ENCODE results near the gene C1QTNF8.
"Not testable (repeated sequence)": the region's sequence is repeated elsewhere in the genome, so short reads cannot be mapped to it uniquely, and the experiment has no call there.

The C1QTNF8 gene

DNA sequence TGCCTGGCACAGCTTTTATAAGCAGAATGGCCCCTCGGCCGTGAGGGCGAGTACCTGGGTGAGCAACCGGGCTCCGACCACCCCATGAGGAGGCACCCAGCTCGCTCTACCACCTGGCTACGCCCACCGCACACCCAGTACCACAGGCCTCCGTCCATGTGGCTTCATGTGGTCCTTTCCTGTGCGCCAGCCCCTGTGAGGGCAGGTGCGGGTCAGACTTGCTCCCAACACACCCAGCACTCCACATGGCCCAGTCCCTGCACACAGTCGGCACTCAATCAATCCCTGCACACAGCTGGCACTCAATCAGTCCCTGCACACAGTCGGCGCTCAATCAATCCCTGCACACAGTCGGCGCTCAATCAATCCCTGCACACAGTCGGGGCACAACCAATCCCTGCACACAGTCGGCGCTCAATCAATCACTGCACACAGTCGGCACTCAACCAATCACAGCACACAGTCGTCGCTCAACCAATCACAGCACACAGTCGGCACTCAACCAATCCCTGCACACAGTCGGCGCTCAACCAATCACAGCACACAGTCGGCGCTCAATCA is 4.0 kb downstream of the C1QTNF8 start:
- no peak for DNase-seq

DNA sequence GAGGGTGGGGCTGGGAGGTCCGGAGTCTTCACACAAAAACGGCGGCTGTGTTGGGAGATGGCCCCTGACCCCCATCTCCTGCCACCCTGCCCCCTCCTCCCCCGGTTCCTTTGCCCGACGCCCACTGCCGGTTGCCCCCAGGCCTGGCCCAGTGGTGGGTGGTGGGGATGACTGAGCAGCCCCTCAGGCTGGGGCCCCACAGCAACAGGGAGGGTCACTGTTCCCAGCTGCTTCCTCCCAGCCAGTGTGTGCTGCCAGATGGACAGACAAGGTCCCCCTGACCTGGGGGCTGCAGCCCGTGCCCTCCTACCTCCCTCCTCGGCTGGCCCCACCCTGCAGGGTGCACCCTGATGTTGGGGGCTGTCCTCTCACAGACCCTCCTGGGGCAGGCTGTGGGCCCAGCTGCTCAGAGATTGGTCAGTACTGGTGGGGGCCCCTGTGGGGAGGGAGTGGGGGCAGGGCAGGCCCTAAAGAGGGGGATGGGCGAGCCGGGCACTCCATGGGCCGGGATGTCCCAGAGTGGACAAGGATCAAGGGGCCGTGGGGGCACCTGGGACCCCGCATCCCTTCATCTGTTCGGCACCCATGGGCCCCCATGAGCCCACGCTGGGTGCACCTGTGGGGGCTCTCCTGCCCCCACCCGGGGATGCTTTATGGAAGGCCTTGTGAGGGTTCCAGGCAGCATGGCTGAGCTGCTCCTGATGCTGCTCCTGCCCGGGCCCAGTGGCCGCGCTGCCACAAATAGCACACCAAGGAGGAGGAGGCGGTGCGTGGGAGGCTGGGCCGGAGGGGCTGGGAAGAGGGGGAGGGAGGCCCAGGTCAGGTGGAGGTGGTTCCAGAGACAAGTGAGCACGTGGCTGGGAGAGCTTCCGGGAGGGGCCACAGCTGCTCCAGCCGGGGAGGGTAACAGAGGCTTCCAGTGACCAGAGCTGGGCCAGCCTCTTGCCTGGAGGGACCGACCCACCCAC is 5.1 kb downstream of the C1QTNF8 start:
- no peak for DNase-seq

DNA sequence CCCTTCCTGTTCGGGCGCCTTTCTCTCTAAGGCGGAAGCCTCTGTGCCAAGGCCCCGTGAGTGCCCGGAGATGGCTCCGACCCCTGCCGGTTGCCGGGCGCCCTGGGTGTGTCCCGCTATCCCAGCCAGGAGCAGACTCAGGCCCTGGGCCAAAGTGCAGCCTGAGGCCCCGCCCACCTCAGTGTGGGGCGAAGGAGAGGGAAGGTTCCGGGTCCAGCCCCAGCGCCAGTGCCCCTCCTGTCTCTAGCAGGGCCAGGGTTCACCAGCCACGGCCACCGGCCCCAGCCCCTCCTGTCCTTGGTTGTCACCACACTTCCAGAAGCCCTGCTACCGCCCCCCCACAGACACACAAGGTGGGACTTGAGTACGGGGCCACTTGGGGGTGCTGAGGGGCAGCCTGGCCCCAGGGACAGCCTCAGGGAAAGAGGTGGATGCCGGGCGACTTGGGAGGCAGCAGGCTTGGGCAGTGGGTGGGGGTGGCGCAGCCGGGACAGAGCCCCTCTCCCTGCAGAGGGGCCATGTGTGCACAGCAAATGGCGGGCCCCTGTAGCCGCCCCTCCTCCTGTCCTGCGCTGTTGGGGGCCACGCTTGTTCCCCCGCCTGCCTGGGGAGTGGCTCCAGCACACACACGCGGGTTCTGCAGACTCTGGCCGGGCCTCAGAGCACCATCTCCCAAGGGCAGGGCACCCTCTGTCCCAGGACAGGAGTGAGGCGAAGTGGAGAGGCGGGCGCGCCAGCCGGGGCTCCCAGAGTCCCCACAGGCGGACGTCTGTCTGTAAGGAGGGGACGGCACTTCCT is 6.0 kb downstream of the C1QTNF8 start:
- no peak for DNase-seq

DNA sequence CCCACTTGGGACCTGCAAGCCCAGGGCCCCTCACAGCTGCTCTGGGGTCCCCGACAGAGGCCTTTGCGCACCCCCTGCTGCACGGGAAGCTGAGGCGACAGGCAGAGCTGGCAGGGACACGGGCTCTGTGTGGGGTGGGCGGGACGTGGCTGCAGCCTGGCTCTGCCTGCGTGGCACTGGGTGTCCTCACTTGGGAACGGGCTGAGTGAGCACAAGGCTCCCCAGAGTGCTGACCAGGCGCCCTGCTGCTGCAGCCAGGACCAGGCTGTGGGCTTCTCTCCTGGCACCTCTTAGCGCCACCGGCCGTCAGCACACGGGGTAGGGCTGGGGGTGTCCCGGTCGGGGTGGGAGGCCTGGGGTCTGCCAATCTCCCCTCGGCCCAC is 6.6 kb downstream of the C1QTNF8 start:
- no peak for DNase-seq

DNA sequence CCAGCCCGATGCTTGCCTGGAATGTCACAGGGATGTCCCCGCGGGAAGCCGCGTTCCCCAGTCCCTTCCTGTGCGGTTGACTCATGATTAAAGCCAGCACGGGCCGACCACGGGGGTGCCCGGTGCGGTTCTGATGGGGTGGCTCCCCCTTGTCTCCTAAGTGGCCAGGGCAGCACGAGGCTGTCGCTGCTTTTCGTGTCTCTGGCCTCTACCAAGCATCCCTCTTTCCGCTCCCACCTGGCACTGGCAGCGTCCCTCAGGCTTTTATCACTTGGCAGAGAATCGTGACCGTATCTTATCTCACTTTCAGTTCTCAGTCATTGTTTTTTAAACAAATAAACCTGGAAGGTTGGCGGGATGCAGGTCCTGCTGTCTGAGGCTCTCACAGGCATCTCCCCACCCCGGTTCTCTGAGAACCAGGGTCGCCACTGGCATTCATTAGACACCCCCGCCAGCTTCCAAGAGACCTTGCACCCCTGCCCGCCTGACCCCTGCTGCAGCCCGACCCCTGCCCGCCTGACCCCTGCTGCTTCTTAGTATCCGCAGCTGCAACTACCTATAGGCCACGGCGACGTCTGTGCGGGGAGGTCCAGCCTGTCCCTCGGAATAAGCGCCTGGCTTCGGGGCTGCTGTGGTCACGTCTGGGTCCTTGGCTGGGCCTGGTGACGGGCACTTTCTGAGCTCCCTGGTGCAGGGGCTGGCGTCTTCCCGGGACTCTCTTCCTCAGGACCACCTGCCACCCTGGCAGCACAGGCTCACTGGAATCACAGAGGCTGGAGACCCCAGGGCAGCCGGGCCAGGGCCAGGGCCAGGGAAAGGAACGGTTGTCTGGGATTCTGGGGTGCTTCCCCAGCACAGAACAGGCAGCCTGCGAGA is 7.5 kb downstream of the C1QTNF8 start:
- no peak for DNase-seq

DNA sequence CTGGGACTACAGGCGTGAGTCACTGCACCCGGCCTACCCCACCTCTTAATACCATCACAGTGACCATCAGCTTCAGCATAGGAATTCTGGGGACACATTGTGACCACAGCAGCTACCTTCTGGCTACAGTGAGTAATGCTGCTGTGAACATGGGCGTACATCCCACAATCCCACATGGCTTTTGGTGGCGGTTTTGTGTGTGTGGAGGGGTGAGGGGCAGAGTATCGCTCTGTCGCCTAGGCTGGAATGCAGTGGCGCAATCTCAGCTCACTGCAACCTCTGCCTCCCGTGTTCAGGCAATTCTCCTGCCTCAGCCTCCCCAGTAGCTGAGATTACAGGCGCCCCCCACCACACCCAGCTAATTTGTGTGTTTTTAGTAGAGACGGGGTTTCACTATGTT is 9.6 kb downstream of the C1QTNF8 start:
- DNase-seq: not testable (repeated sequence)

DNA sequence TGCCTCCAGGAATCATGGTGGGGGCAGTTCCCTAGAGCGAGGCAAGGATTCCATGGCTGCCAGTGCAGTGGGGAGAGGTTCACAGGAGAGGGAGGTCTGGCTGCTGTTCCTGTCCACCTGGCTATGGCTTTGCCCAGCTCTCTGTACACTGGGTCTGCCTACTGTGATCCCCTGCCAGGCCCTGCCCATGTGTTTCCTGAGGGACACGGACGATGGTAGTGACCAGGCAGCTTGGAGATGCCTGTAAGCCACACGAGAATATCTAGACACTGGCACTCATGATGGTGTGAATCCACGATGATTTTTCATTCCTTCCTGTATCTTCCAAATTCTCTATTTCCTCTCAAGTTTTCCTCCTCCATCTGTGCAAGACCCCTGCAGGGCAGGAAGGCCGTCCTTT is 11.1 kb downstream of the C1QTNF8 start:
- no peak for DNase-seq

DNA sequence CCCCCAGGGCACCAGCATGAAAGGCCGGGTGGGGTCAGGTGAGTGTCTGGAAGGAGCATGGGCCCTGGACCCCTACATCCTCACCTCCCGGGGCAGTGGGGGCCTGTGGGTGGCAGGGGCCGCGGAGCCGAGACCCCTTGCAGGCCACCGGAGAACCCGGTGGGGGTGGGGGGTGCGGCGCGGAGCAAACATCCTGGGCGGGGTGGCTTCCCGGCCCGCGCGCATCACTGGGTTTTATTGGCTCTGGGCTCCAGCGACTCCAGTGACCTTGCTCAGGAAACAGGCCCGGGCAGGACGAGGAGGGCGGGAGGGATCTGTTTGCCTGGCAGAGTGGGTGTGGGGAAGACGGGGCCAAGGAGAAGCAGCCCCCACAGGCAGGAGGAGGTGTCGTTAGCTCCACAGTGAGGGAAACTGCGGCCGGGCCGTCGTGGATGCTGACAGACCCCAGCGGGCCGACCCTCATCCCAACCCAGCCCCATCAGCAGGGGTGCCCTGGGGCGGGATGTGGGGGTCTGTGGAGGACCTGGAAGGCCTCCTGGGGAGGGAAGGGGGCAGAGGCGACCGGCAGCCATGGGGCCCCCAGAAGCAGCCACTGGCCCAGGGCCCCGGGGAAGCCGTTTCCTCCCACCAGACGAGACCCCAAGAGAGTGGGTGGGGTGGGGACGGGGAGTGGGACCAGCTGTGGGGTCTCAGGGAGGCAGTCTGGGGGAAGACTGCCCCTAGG is 12.9 kb downstream of the C1QTNF8 start:
- no peak for DNase-seq

DNA sequence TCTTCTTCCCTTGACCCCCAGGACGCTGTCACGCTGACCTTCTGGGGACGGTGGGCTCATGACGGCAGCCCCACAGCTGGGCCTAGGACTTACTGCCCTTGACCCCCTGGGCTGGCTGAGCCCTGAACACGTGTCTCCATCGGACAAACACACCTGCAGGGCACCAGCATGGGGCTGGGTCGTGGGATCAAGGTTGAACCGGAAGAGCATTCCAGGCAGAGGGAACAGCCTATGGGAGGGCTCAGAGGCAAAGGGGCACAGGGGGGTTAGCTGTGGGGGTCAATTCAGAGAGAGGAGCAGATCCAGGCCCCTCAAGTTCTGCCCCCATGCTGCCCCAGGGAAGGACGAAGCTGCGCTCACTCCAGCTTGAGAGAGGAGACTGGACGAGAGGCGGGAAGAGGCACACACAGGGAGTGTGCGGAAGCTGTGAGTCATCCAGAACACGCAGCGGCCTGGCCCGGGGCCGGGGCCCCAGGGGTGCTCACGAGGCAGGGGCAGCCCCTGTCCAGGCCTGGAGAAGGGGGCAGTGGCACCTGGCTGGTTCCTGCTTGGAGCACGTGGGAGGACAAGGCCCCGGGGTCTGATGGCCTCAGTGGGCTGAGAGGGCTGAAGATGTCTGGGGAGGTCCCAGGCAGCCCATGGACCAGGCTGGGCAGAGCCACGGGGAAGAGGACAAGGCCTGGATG is 13.6 kb downstream of the C1QTNF8 start:
- no peak for DNase-seq

DNA sequence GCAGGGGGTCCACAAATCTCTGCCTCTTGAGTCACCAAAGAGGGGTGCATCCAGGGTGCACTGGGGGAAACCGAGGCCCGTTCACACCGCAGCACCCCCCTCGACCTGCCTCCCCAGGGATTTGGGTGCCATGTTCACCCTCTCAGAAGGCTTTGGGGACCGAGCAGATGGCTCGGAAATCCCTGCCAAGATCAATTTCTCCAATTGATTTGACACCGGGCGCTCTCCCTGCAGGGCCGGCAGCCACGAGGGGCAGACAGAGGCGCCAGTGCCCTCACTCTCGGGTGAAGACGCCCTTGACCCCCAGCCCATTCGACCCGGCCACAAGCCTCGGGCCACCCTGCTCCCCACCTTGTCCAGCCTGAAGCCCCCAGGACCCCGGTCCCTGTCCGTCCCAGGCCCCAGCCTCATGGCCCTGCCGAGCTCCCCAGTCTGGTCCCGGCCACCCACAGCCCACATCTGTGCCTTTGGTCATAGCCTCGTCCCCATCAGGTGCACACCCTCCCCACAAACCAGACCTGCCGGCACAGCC is 14.2 kb downstream of the C1QTNF8 start:
- no peak for DNase-seq

DNA sequence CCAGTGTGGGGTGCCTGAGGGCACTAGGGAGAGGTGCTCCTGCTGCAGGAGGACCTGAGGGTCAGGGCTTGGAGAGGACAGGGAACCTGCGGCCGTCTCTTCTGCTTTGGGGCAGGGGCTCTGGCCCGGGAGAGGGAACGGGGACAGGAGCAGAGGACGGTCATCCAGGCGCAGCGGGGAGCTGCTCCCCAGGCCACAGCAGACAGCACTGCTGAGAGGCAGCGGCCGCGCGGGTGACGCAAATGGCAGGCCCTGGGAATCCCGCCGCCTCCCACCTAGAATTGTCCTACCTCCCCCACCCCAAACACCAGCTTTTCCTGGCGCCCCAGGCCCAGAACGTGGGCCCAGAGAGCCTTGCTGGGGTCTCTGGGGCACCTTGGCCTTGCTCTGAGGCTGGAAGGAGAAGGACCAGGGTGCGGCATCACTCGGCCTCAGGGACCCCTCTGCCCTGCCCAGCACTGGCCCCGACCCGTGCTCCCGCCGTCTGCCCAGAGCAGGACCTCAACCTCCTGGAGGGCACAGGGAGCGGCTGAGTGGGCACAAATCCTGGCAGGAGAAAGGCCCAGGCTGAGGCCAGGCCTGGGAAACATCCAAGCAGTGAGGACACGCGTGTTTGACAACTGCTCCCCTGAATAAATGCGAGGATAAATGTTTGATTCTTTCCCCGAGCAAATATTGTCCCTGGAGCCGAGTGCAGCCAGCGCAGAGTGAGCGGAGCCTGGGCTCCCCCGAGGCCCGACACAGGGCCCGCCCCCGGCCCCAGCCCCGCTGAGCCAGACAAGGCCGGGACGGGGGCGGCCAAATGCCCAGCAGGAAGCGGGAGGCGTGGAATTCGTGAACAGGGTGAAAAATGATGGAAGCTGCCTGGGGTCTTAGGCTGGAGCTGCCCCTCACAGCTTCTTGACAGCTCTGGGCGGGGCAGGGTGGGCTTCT is 15.0 kb downstream of the C1QTNF8 start:
- no peak for DNase-seq

DNA sequence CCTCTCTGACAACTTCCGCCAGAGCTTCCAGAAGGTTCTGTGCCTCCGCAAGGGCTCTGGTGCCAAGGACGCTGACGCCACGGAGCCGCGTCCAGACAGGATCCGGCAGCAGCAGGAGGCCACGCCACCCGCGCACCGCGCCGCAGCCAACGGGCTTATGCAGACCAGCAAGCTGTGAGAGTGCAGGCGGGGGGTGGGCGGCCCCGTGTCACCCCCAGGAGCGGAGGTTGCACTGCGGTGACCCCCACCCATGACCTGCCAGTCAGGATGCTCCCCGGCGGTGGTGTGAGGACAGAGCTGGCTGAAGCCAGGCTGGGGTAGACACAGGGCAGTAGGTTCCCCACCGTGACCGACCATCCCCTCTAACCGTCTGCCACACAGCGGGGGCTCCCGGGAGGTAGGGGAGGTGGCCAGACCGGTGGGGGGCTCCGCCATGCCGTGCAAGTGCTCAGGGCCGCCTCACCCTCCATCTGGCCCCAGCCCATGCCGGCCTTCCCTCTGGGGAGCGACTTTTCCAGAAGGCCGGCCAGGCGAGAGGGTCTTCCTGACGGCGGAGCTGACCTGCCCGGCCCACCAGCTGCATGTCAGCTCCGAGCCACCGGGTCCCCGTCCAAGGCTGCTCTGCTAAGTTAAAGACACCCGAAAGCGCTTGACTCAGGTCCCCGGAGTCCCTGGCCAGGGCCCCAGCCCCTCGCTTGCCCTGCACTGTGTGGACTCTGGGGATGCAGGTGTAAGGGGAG is 16.1 kb downstream of the C1QTNF8 start:
- DNase-seq: no peak

DNA sequence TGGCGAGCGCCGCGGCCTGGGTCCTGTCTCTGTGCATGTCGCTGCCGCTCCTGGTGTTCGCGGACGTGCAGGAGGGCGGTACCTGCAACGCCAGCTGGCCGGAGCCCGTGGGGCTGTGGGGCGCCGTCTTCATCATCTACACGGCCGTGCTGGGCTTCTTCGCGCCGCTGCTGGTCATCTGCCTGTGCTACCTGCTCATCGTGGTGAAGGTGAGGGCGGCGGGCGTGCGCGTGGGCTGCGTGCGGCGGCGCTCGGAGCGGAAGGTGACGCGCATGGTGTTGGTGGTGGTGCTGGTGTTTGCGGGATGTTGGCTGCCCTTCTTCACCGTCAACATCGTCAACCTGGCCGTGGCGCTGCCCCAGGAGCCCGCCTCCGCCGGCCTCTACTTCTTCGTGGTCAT is 16.7 kb downstream of the C1QTNF8 start:
- no peak for DNase-seq

DNA sequence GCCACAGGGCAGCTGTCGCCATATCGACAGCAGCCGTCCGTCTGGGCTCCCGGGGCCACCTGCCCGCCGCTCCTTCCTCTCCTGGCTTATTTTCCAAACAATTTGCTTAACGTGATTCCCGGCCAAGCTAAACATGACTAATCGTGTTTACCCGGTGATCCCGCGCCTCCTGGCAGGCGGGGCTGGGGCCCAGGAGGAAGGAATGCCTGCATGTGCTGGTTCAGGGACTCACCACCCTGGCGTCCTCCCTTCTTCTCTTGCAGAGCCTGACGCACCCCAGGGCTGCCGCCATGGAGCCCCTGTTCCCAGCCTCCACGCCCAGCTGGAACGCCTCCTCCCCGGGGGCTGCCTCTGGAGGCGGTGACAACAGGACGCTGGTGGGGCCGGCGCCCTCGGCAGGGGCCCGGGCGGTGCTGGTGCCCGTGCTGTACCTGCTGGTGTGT is 17.4 kb downstream of the C1QTNF8 start:
- no peak for DNase-seq

DNA sequence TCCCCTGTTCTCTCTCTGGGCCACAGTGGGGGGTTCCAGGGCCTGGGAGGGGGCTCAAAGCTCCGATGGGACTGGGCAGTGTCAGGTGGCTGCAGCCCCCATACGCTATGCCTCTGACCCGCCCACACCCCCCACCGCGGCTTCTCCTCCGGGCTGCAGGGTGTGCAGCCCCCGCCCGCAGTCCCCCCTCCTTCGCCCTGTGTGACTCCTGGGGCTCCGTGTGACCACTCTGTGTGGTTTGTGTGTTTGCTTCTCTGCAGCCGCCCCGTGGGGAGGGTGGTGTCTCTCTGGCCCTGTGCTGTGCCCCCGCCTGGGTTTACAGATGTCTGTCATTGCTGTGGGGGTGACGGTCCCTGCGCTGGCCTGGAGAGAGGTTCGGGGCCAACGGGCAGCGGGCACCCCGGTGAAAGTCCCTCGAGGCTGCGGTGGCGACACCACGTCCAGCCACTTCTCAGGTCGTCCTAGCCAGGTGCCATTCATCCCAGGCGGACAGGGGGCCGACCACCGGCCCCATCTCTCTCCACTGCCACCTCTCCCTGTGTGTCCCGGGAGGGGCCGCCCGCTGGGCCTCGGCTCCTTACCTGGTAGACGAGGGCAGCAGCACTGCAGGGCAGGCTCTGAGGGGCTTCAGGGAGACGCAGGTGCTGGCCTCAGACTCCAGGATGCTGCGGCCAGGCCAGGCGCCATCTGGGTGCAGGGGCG is 18.0 kb downstream of the C1QTNF8 start:
- no peak for DNase-seq

DNA sequence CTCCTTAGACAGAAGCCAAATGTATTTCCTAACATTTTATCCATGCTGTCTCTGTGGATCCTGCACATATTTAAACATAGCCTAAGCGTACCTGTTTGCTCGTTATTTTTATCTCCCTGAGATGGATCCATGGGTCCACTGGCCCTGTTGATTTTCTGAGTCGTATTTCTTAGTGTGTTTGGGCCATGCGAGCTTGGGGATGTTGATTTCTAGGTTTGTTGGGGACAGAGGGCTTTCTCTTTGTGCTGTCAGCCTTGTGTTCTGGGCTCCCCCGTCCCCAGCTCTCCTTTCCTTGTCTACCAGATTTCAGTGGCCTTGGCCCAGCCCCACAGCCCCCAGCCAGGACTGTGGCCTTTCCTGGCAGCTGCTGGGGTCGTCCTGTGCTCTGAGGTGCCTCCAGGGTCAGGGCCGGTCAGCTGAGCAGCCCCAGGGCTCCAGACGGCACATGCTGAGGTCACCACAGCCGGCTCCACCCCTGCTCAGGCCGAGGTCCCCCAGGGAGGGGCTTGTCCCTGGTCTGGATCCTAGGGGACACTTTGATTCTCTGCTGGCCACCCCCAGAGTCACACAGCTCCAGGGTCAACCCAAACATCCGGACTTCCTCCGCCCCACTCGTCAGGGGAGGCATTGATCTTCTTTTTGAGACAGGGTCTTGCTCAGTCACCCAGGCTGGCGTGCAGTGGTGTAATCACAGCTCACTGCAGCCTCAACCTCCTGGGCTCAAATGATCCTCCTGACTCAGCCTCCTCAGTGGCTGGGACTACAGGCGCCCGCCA is 19.1 kb downstream of the C1QTNF8 start:
- no peak for DNase-seq

DNA sequence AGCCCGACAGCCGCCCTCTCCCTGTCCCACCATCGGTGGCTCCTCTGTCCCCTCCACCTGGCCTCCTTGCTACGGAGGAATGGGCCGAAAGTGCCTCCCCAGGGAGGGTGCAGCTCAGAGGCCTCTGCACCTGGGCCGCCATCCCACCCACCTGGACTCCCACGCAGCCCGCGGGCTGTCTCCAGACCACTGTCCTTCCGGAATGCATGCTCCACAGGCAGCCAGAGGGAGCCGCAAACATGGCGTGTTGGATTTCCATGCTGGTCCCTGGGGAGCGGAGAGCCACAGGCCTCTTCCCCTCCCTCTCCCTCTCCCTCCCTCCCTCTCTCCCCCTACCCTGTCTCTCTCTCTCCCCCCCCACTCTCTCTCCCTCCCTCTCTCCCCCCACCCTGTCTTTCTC is 20.5 kb downstream of the C1QTNF8 start:
- DNase-seq: no peak

DNA sequence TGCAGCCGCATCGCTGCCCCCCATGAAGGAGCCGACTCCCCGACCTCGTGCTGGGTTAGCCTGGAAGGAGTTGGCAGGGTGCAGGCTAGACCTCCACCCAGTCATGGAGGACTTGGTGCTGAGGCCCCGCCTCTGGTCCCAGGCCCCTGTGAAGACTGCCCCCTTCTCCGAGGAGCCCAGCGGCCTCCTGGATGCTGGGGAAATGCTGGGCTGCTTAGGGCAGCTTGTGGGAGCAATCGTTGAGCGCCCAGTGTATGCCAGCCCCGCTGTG is 21.7 kb downstream of the C1QTNF8 start:
- no peak for DNase-seq

Data from stimulated activated CD4-positive, alpha-beta T cell treated with anti-CD3 and anti-CD28 coated beads, Interleukin-4, amount 100 ng/mL, for 1 hour (primary cell).